Esophagus squamous epithelium (tissue), 5 donors: ENCODE measurements around the gene THAP4. TPM values are rescaled to one million over a fixed set of nuclear protein-coding genes. Genes with fewer than 3 reads are reported as not detected.

Experiments
- DNase-seq: peaks from one replicate; lab custom pipeline; 2025; lab: John Stamatoyannopoulos, UW
- H3K27ac ChIP-seq, 4 donors: fragments of 200-600 bp; sonication (generic); one replicate each; pipeline ENCODE4 v1.5.1; 2016 to 2019; ENCODE audit warnings: mild to moderate bottlenecking in 1 of 4
- H3K27me3 ChIP-seq, 4 donors: fragments of 200-600 bp; sonication (generic); 1 replicate in 3 of 4; 2 replicates in 1 of 4; pipeline versions ENCODE4 v1.5.1 to v1.6.0; 2017 to 2021; ENCODE audit warnings: antibody characterized with exemption in 1 of 4
- H3K36me3 ChIP-seq, 3 donors: fragments of 200-600 bp; sonication (generic); one replicate each; pipeline ENCODE4 v1.5.1; 2016 to 2019
- H3K4me1 ChIP-seq, 3 donors: fragments of 200-600 bp; sonication (generic); one replicate each; pipeline ENCODE4 v1.5.1; 2017 to 2019
- H3K4me3 ChIP-seq, 4 donors: fragments of 200-600 bp; sonication (generic); 1 replicate in 3 of 4; 2 replicates in 1 of 4; pipeline ENCODE4 v1.5.1; 2016 to 2019; ENCODE audit warnings: mild to moderate bottlenecking in 2 of 4, moderate library complexity in 1 of 4
- H3K9me3 ChIP-seq, 3 donors: fragments of 200-600 bp; sonication (generic); one replicate each; pipeline ENCODE4 v1.5.1; 2016 to 2019
- POLR2A ChIP-seq, 4 donors: fragments of 450-650 bp; IDR thresholded peaks; one replicate each; pipeline ENCODE4 v1.6.1; 2017; ENCODE audit warnings: antibody characterized with exemption in 4 of 4, mild to moderate bottlenecking in 4 of 4, moderate library complexity in 3 of 4
- WGBS, 2 donors: methylation state at CpG; one replicate each; pipeline ENCODE4 v1.1.5; 2018; 5-methylcytosine and 5-hydroxymethylcytosine counted together
- intact Hi-C: fragments of 100-400 bp; cut with DNase I; formaldehyde crosslinking; loops from one replicate; pipeline ENCODE4 v1.15.0; 2022
- total RNA-seq, 4 donors: library from RNA; depleted of rRNA; stranded (reverse); fragments of >200 nt; gene quantifications; one replicate each; pipeline ENCODE4 v1.1.0, GENCODE V29; 2016
- TF ChIP-seq, protein P1 (sequence below), 6 experiments: fragments of 450-650 bp in 4 of 6; fragments of 200-600 bp in 2 of 6; sonication (generic) in 2 of 6; IDR thresholded peaks; one replicate each; pipeline ENCODE4 v1.5.1; 2016 to 2019; ENCODE audit warnings: antibody characterized with exemption in 6 of 6, mild to moderate bottlenecking in 4 of 6, moderate library complexity in 4 of 6
- donor health status: DM: yes; HTN: yes; CAD: no.

Gene THAP4
- total RNA-seq, 4 donors from 2014 or later: 40.7 to 53.2 (median 46.4) TPM

DNA sequence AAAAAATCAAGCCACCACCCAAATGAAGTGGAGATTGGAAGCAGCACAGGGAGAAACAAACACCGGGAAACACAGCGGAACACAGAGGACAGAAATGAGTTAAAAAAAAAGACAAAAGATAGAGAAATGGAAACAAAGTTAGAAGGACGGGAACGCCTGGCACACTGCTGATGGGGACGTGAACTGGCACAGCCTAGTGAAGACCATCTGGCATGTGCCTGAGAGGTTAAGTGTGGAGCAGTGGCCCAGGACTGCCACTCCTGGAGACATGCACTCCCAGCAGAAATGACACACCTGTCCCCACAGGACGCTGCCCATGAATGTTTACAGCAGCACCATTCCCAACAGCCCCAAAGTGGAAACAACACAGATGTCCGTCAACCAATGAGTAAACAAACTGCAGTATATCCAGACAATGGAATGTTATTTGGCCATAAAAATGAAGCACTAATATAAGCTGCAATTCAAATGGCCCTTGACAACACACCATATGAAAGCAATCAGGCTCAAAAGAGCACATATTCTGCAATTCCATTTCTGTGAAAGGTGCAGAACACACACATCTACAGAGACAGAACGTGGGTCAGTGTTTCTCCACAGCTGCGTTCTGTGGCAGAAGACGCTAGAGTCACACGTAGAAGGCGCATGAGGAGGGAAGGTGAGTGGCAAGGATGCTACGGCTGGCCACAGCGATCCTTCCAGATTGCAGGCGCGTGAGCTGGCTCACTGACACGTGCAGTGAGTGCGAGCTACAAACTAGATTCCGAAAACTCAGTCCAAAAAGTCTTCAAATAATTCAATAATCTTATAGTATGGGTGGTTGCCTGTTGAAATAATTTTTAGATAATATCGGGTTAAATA, 24.6 kb downstream of the THAP4 start:
- 78 to 80% methylated on average over 20 of the region's 20 CpGs for WGBS, 2 donors
- intact Hi-C loops: no loop called here
- TF ChIP-seq POLR2A (IDR thresholded peaks at IDR 0.05): no peak
- TF ChIP-seq, protein P1, sequence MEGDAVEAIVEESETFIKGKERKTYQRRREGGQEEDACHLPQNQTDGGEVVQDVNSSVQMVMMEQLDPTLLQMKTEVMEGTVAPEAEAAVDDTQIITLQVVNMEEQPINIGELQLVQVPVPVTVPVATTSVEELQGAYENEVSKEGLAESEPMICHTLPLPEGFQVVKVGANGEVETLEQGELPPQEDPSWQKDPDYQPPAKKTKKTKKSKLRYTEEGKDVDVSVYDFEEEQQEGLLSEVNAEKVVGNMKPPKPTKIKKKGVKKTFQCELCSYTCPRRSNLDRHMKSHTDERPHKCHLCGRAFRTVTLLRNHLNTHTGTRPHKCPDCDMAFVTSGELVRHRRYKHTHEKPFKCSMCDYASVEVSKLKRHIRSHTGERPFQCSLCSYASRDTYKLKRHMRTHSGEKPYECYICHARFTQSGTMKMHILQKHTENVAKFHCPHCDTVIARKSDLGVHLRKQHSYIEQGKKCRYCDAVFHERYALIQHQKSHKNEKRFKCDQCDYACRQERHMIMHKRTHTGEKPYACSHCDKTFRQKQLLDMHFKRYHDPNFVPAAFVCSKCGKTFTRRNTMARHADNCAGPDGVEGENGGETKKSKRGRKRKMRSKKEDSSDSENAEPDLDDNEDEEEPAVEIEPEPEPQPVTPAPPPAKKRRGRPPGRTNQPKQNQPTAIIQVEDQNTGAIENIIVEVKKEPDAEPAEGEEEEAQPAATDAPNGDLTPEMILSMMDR (IDR thresholded peaks at IDR 0.05): no peak
- Histone ChIP-seq H3K9me3 (no peaks in the 10 kb centered on the region), H3K36me3 (peaks cover 0 to 21% (median 0%) of the 10 kb centered on the region in 3 donors), H3K4me1 (peaks cover 12 to 64% (median 16%) of the 10 kb centered on the region in 3 donors), H3K4me3 (no peak overlapping the region), H3K27me3 (no peaks in the 10 kb centered on the region), H3K27ac (peak overlapping the region in 3 of 4 donors; percentile 51 to 90 (median 55))
- DNase-seq: no peak

DNA sequence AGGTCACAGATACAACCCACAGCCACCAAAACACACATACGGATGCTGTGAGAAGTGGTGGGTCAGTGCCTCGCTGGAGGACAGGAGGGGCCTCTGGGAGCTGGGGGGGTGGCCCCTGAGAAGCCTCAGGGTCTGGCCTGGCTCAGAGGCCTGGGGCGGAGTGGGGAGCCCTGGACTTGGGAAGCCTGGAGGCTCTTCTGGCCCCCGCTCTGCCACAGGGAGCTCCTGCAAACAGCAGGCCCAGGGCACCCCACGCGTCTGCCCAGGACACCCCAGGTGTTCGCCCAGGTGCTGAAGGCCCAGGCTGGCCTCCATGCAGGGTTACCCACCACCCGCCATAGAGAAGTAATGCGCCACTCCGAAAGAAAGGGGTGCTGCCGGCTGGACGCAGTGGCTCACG, 25.9 kb downstream of the THAP4 start:
- peaks cover 12 to 51% (median 16%) of the 10 kb centered on the region in 3 donors for H3K4me1 ChIP-seq
- intact Hi-C loops: no loop called here
- no peak for DNase-seq
- H3K27me3 ChIP-seq: no peaks in the 10 kb centered on the region
- H3K36me3 ChIP-seq: peaks cover under 1 to 32% (median 4%) of the 10 kb centered on the region in 3 donors
- peak overlapping the region in 1 of 4 donors; percentile 59 for H3K4me3 ChIP-seq
- TF ChIP-seq, protein P1 (IDR thresholded peaks at IDR 0.05): no peak
- TF ChIP-seq POLR2A (IDR thresholded peaks at IDR 0.05): no peak
- 85 to 91% methylated on average over 4 to 7 of the region's 13 CpGs for WGBS, 2 donors
- no peaks in the 10 kb centered on the region for H3K9me3 ChIP-seq
- H3K27ac ChIP-seq: peak overlapping the region; percentile 21 to 91 (median 84)

DNA sequence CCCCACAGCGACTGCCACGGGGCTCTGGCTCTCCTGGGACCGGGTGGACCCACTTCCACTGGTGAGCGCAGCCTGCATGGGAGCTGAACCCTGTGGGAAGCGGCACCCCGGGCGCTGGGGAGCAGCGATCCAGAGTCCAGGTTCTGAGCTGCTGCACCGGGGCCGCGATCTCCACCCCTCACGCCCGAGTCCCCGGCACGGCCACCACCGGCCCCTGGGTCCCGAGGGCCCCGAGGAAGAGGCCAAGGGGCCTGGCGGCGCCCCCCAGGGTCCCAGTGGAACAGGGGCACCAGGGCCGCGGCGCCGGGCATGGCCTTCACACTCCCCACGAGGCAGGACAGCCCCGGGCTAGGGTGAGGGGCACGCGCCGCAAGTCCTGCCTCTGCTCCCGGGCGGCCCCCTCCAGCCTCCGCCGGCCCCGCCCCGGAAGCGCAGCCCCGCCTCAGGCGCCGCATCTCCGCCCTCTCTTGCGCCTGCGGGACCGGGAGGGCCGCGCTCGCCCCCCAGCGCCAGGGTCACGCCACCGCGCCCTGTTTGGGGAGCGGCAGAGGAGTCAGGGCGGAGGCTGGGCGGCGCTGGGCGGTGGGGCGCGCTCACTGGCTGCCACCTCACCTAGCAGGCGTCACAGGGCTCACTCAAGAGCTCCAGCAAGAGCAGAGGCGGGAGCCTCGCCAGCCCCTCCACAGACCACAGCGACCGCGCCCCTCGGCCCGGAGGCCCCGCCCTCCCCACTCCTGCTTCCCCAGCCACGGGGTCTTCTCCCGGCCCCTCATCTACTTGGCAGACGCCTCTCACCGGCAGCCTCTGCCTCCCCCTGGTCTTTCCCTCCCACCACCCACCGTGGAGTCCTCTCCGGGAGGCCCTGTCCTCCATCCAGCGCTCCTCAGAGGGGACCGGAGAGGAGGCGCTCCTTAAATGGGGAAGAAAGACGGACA, 26.8 kb downstream of the THAP4 start:
- TF ChIP-seq POLR2A (IDR thresholded peaks at IDR 0.05): peak in 2 of 4 donors; percentile 31 to 54
- TF ChIP-seq, protein P1 (IDR thresholded peaks at IDR 0.05): peak; percentile 55 to 69 (median 65)
- Histone ChIP-seq H3K4me1 (peaks cover 12 to 45% (median 16%) of the 10 kb centered on the region in 3 donors), H3K27me3 (no peaks in the 10 kb centered on the region), H3K9me3 (no peaks in the 10 kb centered on the region), H3K4me3 (peak overlapping the region; percentile 41 to 80 (median 52)), H3K36me3 (peaks cover 8 to 37% (median 10%) of the 10 kb centered on the region in 3 donors), H3K27ac (peak overlapping the region; percentile 79 to 92 (median 90))
- WGBS, 2 donors: 23 to 26% methylated on average over 3 to 4 of the region's 76 CpGs
- peak; percentile 52 for DNase-seq
- intact Hi-C loops: no loop called here

DNA sequence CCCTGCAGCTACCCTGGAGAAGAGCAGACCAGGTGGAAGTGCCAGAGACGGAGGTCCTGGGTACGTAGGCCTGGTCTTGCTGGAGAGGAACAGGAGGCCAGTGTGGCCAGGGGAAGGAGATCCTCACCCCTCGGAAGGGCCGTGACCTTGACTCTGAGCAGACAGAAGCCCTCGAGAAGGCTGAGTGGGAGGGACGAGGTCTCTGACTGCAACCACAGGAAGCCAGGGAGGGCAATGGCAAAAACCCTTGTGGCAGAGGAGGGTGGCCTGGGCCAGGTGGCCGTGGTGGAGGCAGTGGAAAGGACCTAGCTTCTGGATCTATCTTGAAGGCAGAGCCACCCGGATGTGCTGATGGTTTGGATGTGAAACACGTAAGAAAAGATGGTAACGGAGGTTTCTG, 28.1 kb downstream of the THAP4 start:
- no peak overlapping the region for H3K4me3 ChIP-seq
- peaks cover 12 to 44% (median 16%) of the 10 kb centered on the region in 3 donors for H3K4me1 ChIP-seq
- H3K27ac ChIP-seq: peak overlapping the region in 1 of 4 donors; percentile 90
- WGBS, 2 donors: 86 to 87% methylated on average over 10 of the region's 10 CpGs
- intact Hi-C loops: no loop called here
- DNase-seq: no peak
- H3K9me3 ChIP-seq: no peaks in the 10 kb centered on the region
- no peaks in the 10 kb centered on the region for H3K27me3 ChIP-seq
- TF ChIP-seq, protein P1 (IDR thresholded peaks at IDR 0.05): no peak
- no peak for TF ChIP-seq POLR2A (IDR thresholded peaks at IDR 0.05)
- peaks cover 8 to 49% (median 15%) of the 10 kb centered on the region in 3 donors for H3K36me3 ChIP-seq
